22Rv1 (cell line): ENCODE measurements around the gene OXNAD1.

Source experiments
- H3K27ac ChIP-seq: fragments of 450-650 bp; 2 replicates; pipeline ENCODE4 v1.5.1; 2017
- ZFX ChIP-seq: fragments of 450-650 bp; IDR thresholded peaks from 2 replicates; pipeline ENCODE4 v1.6.1; 2017; ENCODE audit warnings: antibody characterized with exemption, borderline replicate concordance
- TF ChIP-seq, protein P1 (sequence below): fragments of 450-650 bp; IDR thresholded peaks from 2 replicates; pipeline ENCODE4 v1.5.1; 2017; ENCODE audit warnings: mild to moderate bottlenecking

The OXNAD1 gene

DNA sequence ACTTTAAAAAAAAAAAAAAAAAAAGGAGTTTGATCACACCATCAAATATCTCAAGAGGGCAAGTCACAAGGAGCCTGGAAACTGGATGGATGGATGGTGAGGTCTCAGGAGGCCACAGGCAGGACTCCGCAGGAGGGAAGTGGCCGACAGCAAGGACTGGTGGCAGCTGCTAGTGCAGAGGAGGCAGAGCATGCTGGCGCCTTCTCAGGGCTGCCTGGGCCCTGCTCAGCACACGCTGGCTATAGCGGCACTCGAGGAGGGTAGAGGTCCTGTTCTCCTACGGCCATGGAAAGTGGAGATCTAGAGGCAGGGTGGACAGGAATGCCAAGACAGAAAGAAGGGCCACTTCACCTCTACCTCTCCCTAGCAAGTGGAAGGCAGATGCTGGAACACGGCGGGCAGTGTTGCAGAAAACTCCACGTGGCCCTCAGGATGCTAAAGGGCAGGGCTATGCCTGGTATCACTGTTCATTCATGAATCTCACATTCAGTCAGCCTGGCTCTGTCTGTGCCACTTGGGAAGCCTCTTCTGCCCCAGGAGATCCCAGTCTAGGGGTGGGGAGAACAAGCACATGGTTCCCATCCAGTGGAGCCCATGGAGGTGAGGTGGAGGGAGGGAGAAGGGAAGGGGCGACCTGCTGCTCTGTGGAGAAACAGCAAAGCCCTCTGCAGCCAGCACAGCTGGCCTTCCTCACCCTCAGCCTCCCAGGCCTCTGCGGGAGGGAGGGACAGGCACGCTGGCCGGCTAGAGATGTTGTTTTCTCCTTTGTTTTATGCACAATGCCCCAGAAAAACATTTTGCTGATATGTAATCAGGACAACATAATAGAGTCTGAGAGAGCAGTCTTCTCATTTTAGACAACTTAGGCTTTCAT is 71.0 kb downstream of the OXNAD1 start:
- no peak overlapping the region for H3K27ac ChIP-seq
- TF ChIP-seq, protein P1, sequence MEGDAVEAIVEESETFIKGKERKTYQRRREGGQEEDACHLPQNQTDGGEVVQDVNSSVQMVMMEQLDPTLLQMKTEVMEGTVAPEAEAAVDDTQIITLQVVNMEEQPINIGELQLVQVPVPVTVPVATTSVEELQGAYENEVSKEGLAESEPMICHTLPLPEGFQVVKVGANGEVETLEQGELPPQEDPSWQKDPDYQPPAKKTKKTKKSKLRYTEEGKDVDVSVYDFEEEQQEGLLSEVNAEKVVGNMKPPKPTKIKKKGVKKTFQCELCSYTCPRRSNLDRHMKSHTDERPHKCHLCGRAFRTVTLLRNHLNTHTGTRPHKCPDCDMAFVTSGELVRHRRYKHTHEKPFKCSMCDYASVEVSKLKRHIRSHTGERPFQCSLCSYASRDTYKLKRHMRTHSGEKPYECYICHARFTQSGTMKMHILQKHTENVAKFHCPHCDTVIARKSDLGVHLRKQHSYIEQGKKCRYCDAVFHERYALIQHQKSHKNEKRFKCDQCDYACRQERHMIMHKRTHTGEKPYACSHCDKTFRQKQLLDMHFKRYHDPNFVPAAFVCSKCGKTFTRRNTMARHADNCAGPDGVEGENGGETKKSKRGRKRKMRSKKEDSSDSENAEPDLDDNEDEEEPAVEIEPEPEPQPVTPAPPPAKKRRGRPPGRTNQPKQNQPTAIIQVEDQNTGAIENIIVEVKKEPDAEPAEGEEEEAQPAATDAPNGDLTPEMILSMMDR: no peak
- no peak for TF ChIP-seq ZFX

DNA sequence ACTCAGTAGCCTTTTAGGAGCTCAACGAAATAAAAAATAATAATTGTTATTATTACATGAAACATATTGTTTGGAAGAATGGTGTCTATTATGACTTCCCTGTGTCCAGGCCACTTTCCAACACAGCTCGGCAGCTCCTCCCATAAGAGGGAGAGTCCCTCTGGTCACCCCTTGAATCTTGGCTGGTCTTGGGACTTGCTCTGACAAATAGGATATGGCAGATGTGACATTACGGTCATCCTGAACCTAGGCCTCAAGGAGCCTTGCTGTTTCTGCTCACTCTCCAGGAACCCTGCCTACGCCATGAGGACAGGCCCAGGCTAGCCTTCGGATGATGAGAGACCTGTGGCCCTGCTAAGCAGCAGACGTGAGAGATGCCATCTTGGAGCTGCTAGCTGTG is 71.8 kb downstream of the OXNAD1 start:
- H3K27ac ChIP-seq: no peak overlapping the region
- TF ChIP-seq, protein P1: no peak
- no peak for TF ChIP-seq ZFX

DNA sequence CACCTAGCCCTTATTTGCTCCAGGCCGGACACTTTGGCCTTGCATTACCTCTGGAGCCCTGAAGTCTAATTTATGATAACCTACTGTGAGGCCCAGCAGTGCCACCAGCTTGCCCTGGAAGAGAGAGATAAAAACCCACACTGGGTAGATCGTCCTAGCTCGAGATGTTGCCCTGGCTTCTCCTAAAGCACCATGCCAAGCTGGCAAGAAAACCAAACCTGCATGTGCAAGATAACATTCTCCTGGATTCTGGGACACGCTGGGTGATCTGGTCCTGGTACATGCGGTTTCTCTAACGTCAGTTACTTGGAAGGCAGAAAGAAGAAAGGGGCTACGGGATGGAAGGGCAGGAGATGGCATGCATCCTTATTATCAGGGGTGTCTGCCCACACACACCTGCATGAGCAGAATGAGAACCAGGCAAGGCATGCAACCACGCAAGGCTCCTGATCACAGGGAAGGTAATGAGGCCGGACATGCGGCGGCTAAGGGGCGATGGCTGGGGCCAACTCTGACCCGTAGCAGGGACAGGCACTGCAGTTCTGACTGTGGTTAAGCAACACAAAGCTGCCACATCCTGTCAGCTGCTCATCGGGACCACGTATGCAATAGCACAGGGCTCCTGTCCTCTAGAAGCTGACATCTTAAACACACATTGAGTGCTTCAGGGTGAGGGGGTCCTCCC is 73.0 kb downstream of the OXNAD1 start:
- TF ChIP-seq, protein P1: no peak
- no peak for TF ChIP-seq ZFX
- no peak overlapping the region for H3K27ac ChIP-seq

DNA sequence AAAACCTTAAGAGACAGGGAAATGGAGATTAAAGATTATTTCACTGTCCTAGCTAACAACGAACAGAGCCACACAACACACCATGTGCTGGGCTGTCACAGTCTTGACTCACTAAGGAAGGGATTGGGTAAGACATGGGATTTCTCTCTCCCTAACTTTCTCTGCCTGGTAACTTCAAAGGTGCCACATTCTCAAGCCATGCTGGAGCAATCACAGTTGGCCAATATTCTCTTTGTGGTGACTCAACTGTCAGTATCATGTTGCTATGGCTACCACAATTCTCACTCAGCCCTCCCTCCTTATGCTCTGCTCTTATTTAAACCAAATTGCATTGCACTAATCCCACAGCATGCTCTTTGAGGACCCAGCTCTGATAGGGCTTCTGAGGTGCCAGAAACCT is 74.0 kb downstream of the OXNAD1 start:
- H3K27ac ChIP-seq: no peak overlapping the region
- TF ChIP-seq, protein P1: no peak
- no peak for TF ChIP-seq ZFX

DNA sequence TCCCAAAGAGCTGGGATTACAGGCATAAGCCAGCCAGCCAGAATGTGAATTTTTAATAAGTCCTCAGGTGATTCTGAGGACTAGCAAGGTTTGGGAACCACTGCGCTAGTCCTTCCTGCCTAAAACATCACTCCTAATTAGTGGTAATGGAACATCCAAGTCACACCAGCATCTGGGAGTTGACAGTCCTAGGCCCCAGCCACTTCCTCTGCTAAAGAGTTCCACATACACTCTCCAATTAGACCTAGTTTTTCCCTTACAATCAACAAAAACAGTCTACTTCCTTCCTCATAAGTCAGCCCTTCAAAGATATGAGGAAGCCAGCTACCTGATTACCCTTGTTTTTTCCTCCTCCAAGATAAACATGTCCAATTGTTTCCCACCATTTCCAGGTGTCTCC is 78.1 kb downstream of the OXNAD1 start:
- TF ChIP-seq, protein P1: no peak
- TF ChIP-seq ZFX: no peak

DNA sequence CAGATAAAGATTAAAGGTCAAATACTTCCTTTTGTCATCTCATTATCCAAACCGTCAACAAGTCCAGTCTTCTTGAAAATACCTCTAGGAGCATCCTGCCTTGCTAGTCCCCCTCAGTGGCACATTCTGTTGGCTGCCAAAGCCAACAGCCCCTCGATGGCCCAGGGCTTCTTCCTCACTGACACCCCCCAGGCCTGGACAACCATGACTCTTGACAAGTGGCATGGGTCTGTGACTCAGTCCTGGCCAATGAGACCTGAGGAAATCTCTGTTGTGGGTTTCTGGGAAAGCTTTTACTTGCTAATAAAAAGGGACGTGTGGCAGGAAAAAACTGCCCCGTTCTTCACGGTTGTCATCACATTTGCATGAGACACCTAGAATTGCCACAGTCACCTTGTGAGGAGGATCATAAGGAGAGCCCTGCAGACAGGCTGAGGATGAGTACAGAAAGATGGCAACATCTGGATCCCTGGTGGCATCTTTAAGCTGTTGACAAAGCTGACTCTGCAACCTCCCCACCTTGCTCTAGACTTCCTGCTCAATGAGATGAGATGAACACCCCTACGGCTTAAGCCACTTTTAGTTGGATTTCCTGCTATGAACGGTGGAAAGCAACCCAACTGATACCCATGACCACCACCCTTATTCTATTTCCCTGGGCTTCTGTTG is 81.5 kb downstream of the OXNAD1 start:
- no peak for TF ChIP-seq ZFX
- TF ChIP-seq, protein P1: no peak
- no peak overlapping the region for H3K27ac ChIP-seq

More for the DNA sequence above, 78.1 kb downstream of the OXNAD1 start:
- H3K27ac ChIP-seq: no peak overlapping the region
